Heart left ventricle (tissue), 16 donors: ENCODE results near the gene PTPRC. TPM values are rescaled to one million over a fixed set of nuclear protein-coding genes. Genes with fewer than 3 reads are reported as not detected.

Experiments
- ATAC-seq, 4 donors: fragments of 200-7000 bp; cut with Tn5 transposase; one replicate each; pipeline ENCODE4 v1.9.1; 2020 to 2022; ENCODE audit warnings: moderate library complexity in 4 of 4, mild to moderate bottlenecking in 3 of 4, moderate number of reproducible peaks in 1 of 4
- DNase-seq, 5 donors: peaks; one replicate each; pipeline ENCODE4 v3.0.0-alpha.2; 2020
- H3K27ac ChIP-seq, 12 donors: fragments of 200-600 bp; sonication (generic) in 4 of 12; one replicate each; pipeline versions ENCODE4 v1.5.0 to v1.8.0; 2016 to 2022; ENCODE audit warnings: mild to moderate bottlenecking in 2 of 12
- H3K27me3 ChIP-seq, 9 donors: fragments of 200-600 bp; sonication (generic) in 2 of 9; one replicate each; pipeline versions ENCODE4 v1.5.1 to v1.8.0; 2016 to 2022; ENCODE audit warnings: mild to moderate bottlenecking in 3 of 9
- H3K36me3 ChIP-seq, 9 donors: fragments of 200-600 bp; sonication (generic) in 2 of 9; one replicate each; pipeline versions ENCODE4 v1.5.0 to v1.8.0; 2018 to 2022; ENCODE audit warnings: mild to moderate bottlenecking in 2 of 9
- H3K4me1 ChIP-seq, 12 donors: fragments of 200-600 bp; sonication (generic) in 4 of 12; one replicate each; pipeline versions ENCODE4 v1.5.0 to v1.8.0; 2016 to 2022; ENCODE audit warnings: mild to moderate bottlenecking in 3 of 12
- H3K4me3 ChIP-seq, 12 donors: fragments of 200-600 bp; sonication (generic) in 4 of 12; one replicate each; pipeline versions ENCODE4 v1.5.0 to v1.8.0; 2017 to 2022; ENCODE audit warnings: mild to moderate bottlenecking in 9 of 12, moderate library complexity in 4 of 12
- H3K9me3 ChIP-seq, 12 donors: fragments of 200-600 bp; sonication (generic) in 4 of 12; one replicate each; pipeline versions ENCODE4 v1.5.0 to v1.8.0; 2016 to 2022; ENCODE audit warnings: mild to moderate bottlenecking in 1 of 12
- POLR2A ChIP-seq, 2 donors: fragments of 450-650 bp; IDR thresholded peaks; one replicate each; pipeline ENCODE4 v1.6.1; 2017; ENCODE audit warnings: antibody characterized with exemption in 2 of 2, mild to moderate bottlenecking in 2 of 2, moderate library complexity in 2 of 2
- WGBS, 4 donors: extraction: QIAGEN DNeasy Blood & Tissue Kit in 2 of 4; methylation state at CpG; one replicate each; pipeline versions ENCODE4 v1.1.5 to v1.1.7; 2013 to 2018; 5-methylcytosine and 5-hydroxymethylcytosine counted together
- intact Hi-C, 10 donors: fragments of 100-400 bp; cut with DNase I; formaldehyde crosslinking; loops; one replicate each; pipeline versions ENCODE4 v1.11.1 to v1.14.2; 2022
- long read RNA-seq, 3 donors: library from polyadenylated mRNA; unstranded; transcript quantifications; one replicate each; pipeline ENCODE4 v2.0.0, GENCODE V29; 2020 to 2021
- polyA plus RNA-seq, 2 donors: library from polyadenylated mRNA; stranded (reverse); fragments of 200-250 nt; gene quantifications; one replicate each; pipeline ENCODE4 v1.2.3, GENCODE V29; 2013
- total RNA-seq, 9 donors: library from RNA; depleted of rRNA in 2 of 9; stranded (reverse); fragments of >200 nt in 2 of 9; fragmentation: NEBNext Ultra II Directional in 3 of 9; extraction: Animal tissue kit (Norgen Biotek cat#: 25700) in 3 of 9; gene quantifications; one replicate each; pipeline versions ENCODE4 v1.1.0 to v1.2.4, GENCODE V29; 2016 to 2023
- TF ChIP-seq, protein P1 (sequence below), 12 donors: fragments of 200-600 bp; sonication (generic) in 4 of 12; IDR thresholded peaks; one replicate each; pipeline versions ENCODE4 v1.5.0 to v1.8.0; 2018 to 2022; ENCODE audit warnings: antibody characterized with exemption in 12 of 12, mild to moderate bottlenecking in 5 of 12
- donor health status: ischemic (EF 13 %, LVEDD 7.1; RV severe dilation, severe dysfunction).
- donor health status: healthy with polysubstance abuse.
- donor health status: DM: no; HTN: yes; CAD: no.
- donor health status: DM: no; HTN: no; CAD: no.
- donor health status: ischemic (EF 25% LVEDD 6.9; RV normal size, moderate dysfunction).
- donor health status: ischemic (EF 25% LVEDD 5.7; RV mildly dilated, moderate dysfunction).
- donor health status: healthy.
- donor health status: DM: yes; HTN: yes; CAD: no.
- donor health status: ischemic (EF 35%, LVEDD 5.7; RV mildly dilated, moderate dysfunction).
- donor health status: nonischemic (EF 11% LVEDD 7.7; RV severe dilation, severe dysfunction).
- donor health status: DM: yes; HTN: yes; CAD: no.
- donor health status: PGD.
- donor health status: ischemic (EF 29% LVEDD 5.4; RV normal size, mild dysfunction).
- donor health status: nonischemic (EF 23%, LVEDD 6.1; RV moderate dilation, normal function).

Gene PTPRC, protein sequence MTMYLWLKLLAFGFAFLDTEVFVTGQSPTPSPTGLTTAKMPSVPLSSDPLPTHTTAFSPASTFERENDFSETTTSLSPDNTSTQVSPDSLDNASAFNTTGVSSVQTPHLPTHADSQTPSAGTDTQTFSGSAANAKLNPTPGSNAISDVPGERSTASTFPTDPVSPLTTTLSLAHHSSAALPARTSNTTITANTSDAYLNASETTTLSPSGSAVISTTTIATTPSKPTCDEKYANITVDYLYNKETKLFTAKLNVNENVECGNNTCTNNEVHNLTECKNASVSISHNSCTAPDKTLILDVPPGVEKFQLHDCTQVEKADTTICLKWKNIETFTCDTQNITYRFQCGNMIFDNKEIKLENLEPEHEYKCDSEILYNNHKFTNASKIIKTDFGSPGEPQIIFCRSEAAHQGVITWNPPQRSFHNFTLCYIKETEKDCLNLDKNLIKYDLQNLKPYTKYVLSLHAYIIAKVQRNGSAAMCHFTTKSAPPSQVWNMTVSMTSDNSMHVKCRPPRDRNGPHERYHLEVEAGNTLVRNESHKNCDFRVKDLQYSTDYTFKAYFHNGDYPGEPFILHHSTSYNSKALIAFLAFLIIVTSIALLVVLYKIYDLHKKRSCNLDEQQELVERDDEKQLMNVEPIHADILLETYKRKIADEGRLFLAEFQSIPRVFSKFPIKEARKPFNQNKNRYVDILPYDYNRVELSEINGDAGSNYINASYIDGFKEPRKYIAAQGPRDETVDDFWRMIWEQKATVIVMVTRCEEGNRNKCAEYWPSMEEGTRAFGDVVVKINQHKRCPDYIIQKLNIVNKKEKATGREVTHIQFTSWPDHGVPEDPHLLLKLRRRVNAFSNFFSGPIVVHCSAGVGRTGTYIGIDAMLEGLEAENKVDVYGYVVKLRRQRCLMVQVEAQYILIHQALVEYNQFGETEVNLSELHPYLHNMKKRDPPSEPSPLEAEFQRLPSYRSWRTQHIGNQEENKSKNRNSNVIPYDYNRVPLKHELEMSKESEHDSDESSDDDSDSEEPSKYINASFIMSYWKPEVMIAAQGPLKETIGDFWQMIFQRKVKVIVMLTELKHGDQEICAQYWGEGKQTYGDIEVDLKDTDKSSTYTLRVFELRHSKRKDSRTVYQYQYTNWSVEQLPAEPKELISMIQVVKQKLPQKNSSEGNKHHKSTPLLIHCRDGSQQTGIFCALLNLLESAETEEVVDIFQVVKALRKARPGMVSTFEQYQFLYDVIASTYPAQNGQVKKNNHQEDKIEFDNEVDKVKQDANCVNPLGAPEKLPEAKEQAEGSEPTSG (N-terminal part only)
- 10 to 100 TPM in 2 of 9 donors, 1 to 10 TPM in 7; 3.4 to 99.3 (median 5.2) TPM for total RNA-seq
- 1 to 10 TPM in 1 of 2 donors, under 1 TPM in 1; 0.65 to 2.6 TPM for polyA plus RNA-seq
- long read RNA-seq, donor 1, partial matches to known transcripts, result 3 of 6 reads
- long read RNA-seq, donor 1, other reads (novel, unspliced or antisense), result 3 of 6 reads
- long read RNA-seq, donor 2, partial matches to known transcripts, result 2 of 3 reads
- long read RNA-seq, donor 2, other reads (novel, unspliced or antisense), result 1 of 3 reads
- long read RNA-seq, donor 3, partial matches to known transcripts, result 5 of 5 reads
- long read RNA-seq, donor 3, other reads (novel, unspliced or antisense), result 0 of 5 reads

- WGBS, 4 donors, result 45 to 52% (median 49%) methylated on average over 6 of the region's 6 CpGs
- Histone ChIP-seq H3K27me3 (no peaks in the 10 kb centered on the region), H3K4me1 (peaks cover 0 to 38% (median 0%) of the 10 kb centered on the region in 12 donors), H3K36me3 (peaks cover 0 to 4% (median 0%) of the 10 kb centered on the region in 9 donors), H3K4me3 (peak within 1 kb of the TSS in 9 of 12 donors; percentile 7 to 61 (median 26)), H3K27ac (peak within 1 kb of the TSS in 4 of 12 donors; percentile 28 to 93 (median 41)), H3K9me3 (no peaks in the 10 kb centered on the region)
- intact Hi-C loops, result no loop called here
- DNase-seq, result no peak
- ATAC-seq, result peak in 3 of 4 donors; percentile 31 to 64 (median 61)
- no peak for TF ChIP-seq POLR2A (IDR thresholded peaks at IDR 0.05)
- TF ChIP-seq, protein P1, sequence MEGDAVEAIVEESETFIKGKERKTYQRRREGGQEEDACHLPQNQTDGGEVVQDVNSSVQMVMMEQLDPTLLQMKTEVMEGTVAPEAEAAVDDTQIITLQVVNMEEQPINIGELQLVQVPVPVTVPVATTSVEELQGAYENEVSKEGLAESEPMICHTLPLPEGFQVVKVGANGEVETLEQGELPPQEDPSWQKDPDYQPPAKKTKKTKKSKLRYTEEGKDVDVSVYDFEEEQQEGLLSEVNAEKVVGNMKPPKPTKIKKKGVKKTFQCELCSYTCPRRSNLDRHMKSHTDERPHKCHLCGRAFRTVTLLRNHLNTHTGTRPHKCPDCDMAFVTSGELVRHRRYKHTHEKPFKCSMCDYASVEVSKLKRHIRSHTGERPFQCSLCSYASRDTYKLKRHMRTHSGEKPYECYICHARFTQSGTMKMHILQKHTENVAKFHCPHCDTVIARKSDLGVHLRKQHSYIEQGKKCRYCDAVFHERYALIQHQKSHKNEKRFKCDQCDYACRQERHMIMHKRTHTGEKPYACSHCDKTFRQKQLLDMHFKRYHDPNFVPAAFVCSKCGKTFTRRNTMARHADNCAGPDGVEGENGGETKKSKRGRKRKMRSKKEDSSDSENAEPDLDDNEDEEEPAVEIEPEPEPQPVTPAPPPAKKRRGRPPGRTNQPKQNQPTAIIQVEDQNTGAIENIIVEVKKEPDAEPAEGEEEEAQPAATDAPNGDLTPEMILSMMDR (IDR thresholded peaks at IDR 0.05), result no peak
Observed at GRCh38 chr1:198638894-198639635, at the start of gene PTPRC. TSS of gene PTPRC (plus strand) at chr1:198639040. CDS start at chr1:198639269, 229 bp downstream.

DNA sequence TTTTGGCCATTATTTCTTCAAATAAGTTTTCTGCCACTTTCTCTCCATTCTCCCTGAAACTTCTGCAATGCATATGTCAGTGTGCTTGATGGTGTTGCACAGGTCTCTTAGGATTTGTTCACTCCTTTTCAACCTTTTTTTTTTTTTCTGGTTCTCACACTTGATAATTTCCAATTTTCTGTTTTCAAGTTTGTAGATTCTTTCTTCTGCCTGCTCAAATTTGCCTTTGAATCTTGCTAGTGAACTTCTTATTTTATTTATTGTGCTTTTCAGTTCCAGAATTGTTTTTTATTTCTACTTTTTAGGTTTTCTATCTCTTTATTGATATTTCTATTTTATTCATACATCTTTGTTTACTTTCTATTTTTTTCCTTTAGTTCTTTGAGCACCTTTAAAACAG lies 48.4 kb upstream of the PTPRC start:
- no peak for TF ChIP-seq POLR2A (IDR thresholded peaks at IDR 0.05)
- TF ChIP-seq, protein P1 (IDR thresholded peaks at IDR 0.05), result no peak
- intact Hi-C loops, result no loop called here
- no peak for DNase-seq
- Histone ChIP-seq H3K4me1 (no peaks in the 10 kb centered on the region), H3K27me3 (no peaks in the 10 kb centered on the region), H3K9me3 (peaks cover 0 to 33% (median 8%) of the 10 kb centered on the region in 12 donors), H3K36me3 (no peaks in the 10 kb centered on the region), H3K4me3 (no peak overlapping the region), H3K27ac (no peak overlapping the region)
- ATAC-seq, result no peak

- no peak overlapping the region for H3K27ac ChIP-seq
- ATAC-seq (no peak), DNase-seq (no peak)
- H3K36me3 ChIP-seq, result no peaks in the 10 kb centered on the region
- intact Hi-C loops, result no loop called here
- TF ChIP-seq, protein P1 (IDR thresholded peaks at IDR 0.05), result no peak
- TF ChIP-seq POLR2A (IDR thresholded peaks at IDR 0.05), result no peak
- H3K4me1 ChIP-seq, result peaks cover 0 to 11% (median 0%) of the 10 kb centered on the region in 12 donors
- no peak overlapping the region for H3K4me3 ChIP-seq
- WGBS, 4 donors, result 79 to 86% (median 82%) methylated on average over 2 of the region's 2 CpGs
- no peaks in the 10 kb centered on the region for H3K27me3 ChIP-seq
- peaks cover 0 to 6% (median 0%) of the 10 kb centered on the region in 12 donors for H3K9me3 ChIP-seq
Observed at GRCh38 chr1:198595765-198596164, 43.1 kb upstream of the PTPRC start.
